GM06990 (cell line): ENCODE results near the gene RAB31.

Experiments
- DNase-seq: peaks from one replicate; pipeline ENCODE4 v3.0.0-alpha.2; 2011; ENCODE audit not compliant: insufficient read length; ENCODE audit errors: extremely low read depth
- H3K27me3 ChIP-seq: replicated peaks from 2 replicates; pipeline ENCODE4 v1.6.0; 2011; ENCODE audit warnings: low read length; ENCODE audit not compliant: control insufficient read depth, insufficient read depth
- H3K36me3 ChIP-seq: 2 replicates; pipeline ENCODE4 v1.5.1; 2011; ENCODE audit warnings: low read length; ENCODE audit not compliant: control insufficient read depth, insufficient read depth
- H3K4me3 ChIP-seq: replicated peaks from 2 replicates; pipeline ENCODE4 v1.5.1; 2011; ENCODE audit warnings: low read depth, mild to moderate bottlenecking, control low read depth, low read length
- TF ChIP-seq, protein P1 (sequence below): IDR thresholded peaks from 2 replicates; pipeline ENCODE4 v1.5.1; 2011; ENCODE audit warnings: low read length, control low read depth, mild to moderate bottlenecking, inconsistent platforms; ENCODE audit not compliant: insufficient read depth, poor library complexity, severe bottlenecking

The RAB31 gene

DNA sequence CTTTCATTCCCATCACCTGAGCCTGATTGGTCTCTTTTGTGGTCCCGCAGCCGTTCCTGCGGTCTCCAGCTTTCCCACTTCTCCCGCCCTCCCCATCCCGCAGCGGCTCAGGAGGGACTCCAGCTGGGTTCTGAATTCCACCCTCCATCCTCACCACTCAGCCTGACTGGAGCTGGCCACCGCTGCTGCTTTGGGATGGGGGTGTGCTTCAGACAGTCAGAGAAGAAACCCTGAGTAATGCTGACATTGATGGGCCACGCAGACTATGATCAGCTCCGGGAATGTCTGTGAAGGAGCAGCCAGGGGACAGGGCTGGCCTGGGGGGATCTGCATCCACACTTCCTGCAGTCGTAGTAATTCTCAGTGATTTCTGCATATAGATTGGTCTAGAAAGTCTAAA lies 131.8 kb downstream of the RAB31 start:
- no peak overlapping the region for H3K4me3 ChIP-seq
- peaks cover 8% of the 10 kb centered on the region for H3K36me3 ChIP-seq
- TF ChIP-seq, protein P1, sequence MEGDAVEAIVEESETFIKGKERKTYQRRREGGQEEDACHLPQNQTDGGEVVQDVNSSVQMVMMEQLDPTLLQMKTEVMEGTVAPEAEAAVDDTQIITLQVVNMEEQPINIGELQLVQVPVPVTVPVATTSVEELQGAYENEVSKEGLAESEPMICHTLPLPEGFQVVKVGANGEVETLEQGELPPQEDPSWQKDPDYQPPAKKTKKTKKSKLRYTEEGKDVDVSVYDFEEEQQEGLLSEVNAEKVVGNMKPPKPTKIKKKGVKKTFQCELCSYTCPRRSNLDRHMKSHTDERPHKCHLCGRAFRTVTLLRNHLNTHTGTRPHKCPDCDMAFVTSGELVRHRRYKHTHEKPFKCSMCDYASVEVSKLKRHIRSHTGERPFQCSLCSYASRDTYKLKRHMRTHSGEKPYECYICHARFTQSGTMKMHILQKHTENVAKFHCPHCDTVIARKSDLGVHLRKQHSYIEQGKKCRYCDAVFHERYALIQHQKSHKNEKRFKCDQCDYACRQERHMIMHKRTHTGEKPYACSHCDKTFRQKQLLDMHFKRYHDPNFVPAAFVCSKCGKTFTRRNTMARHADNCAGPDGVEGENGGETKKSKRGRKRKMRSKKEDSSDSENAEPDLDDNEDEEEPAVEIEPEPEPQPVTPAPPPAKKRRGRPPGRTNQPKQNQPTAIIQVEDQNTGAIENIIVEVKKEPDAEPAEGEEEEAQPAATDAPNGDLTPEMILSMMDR: no peak
- no peaks in the 10 kb centered on the region for H3K27me3 ChIP-seq
- DNase-seq: no peak

DNA sequence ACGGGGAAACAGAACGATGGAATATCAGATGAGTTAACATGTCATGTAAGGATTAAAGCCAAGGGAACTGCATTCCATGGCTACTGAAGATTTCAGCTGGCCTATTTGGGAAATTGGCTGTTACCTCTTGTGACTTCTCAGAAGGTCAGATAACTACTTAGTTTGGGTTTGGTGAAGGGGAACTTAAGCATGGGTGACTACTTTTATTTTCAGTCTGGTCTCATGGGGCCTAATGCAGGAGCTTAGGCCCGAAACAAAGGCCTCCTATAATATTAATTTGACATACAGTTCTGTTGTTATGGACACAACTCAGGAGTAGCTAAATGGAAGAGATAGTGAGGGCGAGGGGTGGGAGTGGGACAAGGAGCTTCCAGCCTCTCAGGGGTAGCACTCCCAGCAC lies 133.7 kb downstream of the RAB31 start:
- DNase-seq: no peak
- TF ChIP-seq, protein P1: no peak
- no peaks in the 10 kb centered on the region for H3K27me3 ChIP-seq
- no peak overlapping the region for H3K4me3 ChIP-seq
- peaks cover 8% of the 10 kb centered on the region for H3K36me3 ChIP-seq

DNA sequence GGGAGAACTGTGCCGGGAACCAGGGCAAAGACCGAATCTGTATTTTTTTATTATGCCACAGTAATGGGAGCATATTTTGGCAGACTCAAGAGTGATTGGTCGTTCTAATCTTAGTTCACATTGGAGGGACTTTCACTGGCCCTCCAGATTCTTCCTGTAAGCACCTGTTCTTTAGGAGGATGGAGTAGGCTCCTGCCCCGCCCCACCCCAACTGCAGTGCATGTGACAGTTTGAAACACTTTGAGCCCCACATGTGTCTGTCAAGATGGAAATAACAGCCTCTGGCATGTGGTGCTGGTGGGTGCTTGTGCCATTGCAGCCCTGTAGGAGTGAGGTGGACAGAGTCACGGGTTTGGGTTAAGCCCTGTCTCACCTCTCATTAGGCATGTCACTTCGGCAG lies 134.3 kb downstream of the RAB31 start:
- peaks cover 8% of the 10 kb centered on the region for H3K36me3 ChIP-seq
- H3K4me3 ChIP-seq: no peak overlapping the region
- DNase-seq: no peak
- TF ChIP-seq, protein P1: no peak
- H3K27me3 ChIP-seq: no peaks in the 10 kb centered on the region

DNA sequence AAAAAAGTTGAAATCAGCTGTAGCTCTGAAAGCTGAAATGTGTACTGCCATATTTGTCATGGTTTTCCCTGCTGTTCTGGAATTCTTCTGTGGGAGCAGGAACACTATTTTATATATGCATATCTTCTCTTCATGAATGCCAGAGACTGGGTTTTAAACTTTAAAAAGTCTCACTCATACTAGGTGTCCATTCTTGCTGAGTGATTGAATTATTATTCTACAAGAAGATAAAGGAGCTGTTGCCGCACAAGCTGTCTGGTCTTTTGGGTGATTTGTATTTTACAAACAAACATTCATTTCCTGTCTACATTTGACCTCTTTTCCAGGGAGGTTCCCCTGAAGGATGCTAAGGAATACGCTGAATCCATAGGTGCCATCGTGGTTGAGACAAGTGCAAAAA lies 137.2 kb downstream of the RAB31 start:
- Histone ChIP-seq H3K36me3 (peaks cover 4% of the 10 kb centered on the region), H3K4me3 (no peak overlapping the region), H3K27me3 (no peaks in the 10 kb centered on the region)
- TF ChIP-seq, protein P1: no peak
- DNase-seq: no peak

DNA sequence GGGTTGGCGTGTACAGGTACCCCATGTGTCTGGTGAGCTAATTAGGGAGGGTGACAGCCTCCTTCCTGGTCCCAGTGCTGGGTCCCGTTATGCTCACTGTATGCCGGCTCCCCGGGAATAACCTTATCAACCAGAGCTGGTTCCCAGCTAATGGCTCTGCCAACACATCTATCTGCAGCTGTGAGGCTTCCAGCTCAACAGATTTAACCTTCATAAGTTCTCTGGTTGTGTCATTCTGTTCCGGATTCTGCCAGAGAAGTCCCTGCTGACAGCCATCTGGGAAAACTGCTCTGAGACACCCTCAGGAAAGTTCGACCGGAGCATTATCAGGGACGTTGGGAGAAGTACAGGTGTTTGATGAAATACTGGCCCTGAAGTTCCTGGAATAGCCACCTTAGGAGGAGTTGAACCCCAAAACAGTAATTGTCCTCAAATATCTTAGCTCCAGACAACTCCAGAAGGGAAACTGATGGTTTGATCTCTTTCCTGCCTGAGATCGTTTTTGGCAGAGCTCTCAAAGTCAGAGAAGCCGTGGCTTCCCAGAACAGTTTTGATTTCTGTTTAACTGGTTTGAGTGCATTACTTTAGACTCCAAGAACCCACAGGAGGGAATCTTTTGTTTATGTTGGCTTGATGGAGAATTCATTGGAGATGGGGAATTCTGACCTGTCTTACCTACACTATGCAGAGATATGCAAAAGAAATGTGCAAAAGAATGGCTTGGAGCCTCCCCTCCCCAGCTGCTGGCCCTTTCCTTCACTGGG lies 138.2 kb downstream of the RAB31 start:
- Histone ChIP-seq H3K4me3 (no peak overlapping the region), H3K36me3 (peaks cover 4% of the 10 kb centered on the region), H3K27me3 (no peaks in the 10 kb centered on the region)
- TF ChIP-seq, protein P1: no peak
- no peak for DNase-seq
